ENCODE measurements around the gene LRRC36.

Gene LRRC36

GRCh38 chr16:67291461-67291860 is 35.2 kb upstream of the LRRC36 start:
- Histone ChIP-seq H3K27ac (replicated peaks) (no peak overlapping the region), H3K27me3 (ENCODE audit: insufficient read depth, poor library complexity, severe bottlenecking) (no peaks in the 10 kb centered on the region), H3K4me3 (replicated peaks; ENCODE audit: insufficient read depth, low read length) (no peak overlapping the region)
- DNase-seq (ENCODE audit: low read depth in 1 of 2, low spot score in 1 of 2): no peak
- TF ChIP-seq POLR2AphosphoS5 (IDR thresholded peaks at IDR 0.05; ENCODE audit: low read depth) (no peak), CTCF (IDR thresholded peaks at IDR 0.05; ENCODE audit: insufficient read depth, low read length) (no peak), GABPA (IDR thresholded peaks at IDR 0.05; ENCODE audit: low read depth) (no peak)

- Histone ChIP-seq H3K27me3 (ENCODE audit: insufficient read depth, poor library complexity, severe bottlenecking) (peaks cover 2% of the 10 kb centered on the region), H3K27ac (replicated peaks) (no peak overlapping the region), H3K4me3 (replicated peaks; ENCODE audit: insufficient read depth, low read length) (no peak overlapping the region)
- no peak for TF ChIP-seq SPI1 (IDR thresholded peaks at IDR 0.05; ENCODE audit: borderline replicate concordance, low read depth)
- no peak for TF ChIP-seq CTCF (IDR thresholded peaks at IDR 0.05; ENCODE audit: insufficient read depth, low read length)
- no peak for TF ChIP-seq GABPA (IDR thresholded peaks at IDR 0.05; ENCODE audit: low read depth)
- no peak for TF ChIP-seq POLR2AphosphoS5 (IDR thresholded peaks at IDR 0.05; ENCODE audit: low read depth)
- no peak for TF ChIP-seq REST (IDR thresholded peaks at IDR 0.05; ENCODE audit: insufficient replicate concordance, low read depth)
- no peak for DNase-seq (ENCODE audit: low read depth in 1 of 2, low spot score in 1 of 2)
Observed at GRCh38 chr16:67294171-67294757, 32.4 kb upstream of the LRRC36 start.

GRCh38 chr16:67294938-67295361 is 31.7 kb upstream of the LRRC36 start:
- H3K27me3 ChIP-seq (ENCODE audit: insufficient read depth, poor library complexity, severe bottlenecking): peaks cover 2% of the 10 kb centered on the region
- H3K4me3 ChIP-seq (replicated peaks; ENCODE audit: insufficient read depth, low read length): no peak overlapping the region
- no peak for DNase-seq (ENCODE audit: low read depth in 1 of 2, low spot score in 1 of 2)
- TF ChIP-seq CTCF (IDR thresholded peaks at IDR 0.05; ENCODE audit: insufficient read depth, low read length) (no peak), SPI1 (IDR thresholded peaks at IDR 0.05; ENCODE audit: borderline replicate concordance, low read depth) (no peak), GABPA (IDR thresholded peaks at IDR 0.05; ENCODE audit: low read depth) (no peak)
- no peak overlapping the region for H3K27ac ChIP-seq (replicated peaks)

- no peak for DNase-seq (ENCODE audit: low read depth in 1 of 2, low spot score in 1 of 2)
- peaks cover 2% of the 10 kb centered on the region for H3K27me3 ChIP-seq (ENCODE audit: insufficient read depth, poor library complexity, severe bottlenecking)
- H3K4me3 ChIP-seq (replicated peaks; ENCODE audit: insufficient read depth, low read length): no peak overlapping the region
- TF ChIP-seq REST (IDR thresholded peaks at IDR 0.05; ENCODE audit: insufficient replicate concordance, low read depth) (no peak), CTCF (IDR thresholded peaks at IDR 0.05; ENCODE audit: insufficient read depth, low read length) (no peak), POLR2AphosphoS5 (IDR thresholded peaks at IDR 0.05; ENCODE audit: low read depth) (no peak), GABPA (IDR thresholded peaks at IDR 0.05; ENCODE audit: low read depth) (no peak), SPI1 (IDR thresholded peaks at IDR 0.05; ENCODE audit: borderline replicate concordance, low read depth) (no peak)
- no peak overlapping the region for H3K27ac ChIP-seq (replicated peaks)
Observed at GRCh38 chr16:67296420-67296819, 30.2 kb upstream of the LRRC36 start.
